HCT116 (cell line): Measurements from ENCODE around the gene POLN. TPM values are rescaled to one million over a fixed set of nuclear protein-coding genes. Genes with fewer than 3 reads are reported as not detected.

Experiments
- ATAC-seq: fragments of 200-7000 bp; cut with Tn5 transposase; 2 replicates; pipeline ENCODE4 v1.9.1; 2020; ENCODE audit warnings: mild to moderate bottlenecking, moderate library complexity
- BruUV-seq: library from RNA; stranded (reverse); fragments of 400-500 nt; replicated peaks from 2 replicates; lab custom pipeline; 2021; lab: Mats Ljungman, UMichigan
- CTCF ChIA-PET: fragments of 300-600 bp; sonication (Branson Sonifier 250); formaldehyde crosslinking; loops from one replicate; lab custom pipeline; 2021; ENCODE audit warnings: antibody characterized with exemption; lab: Charles Lee
- POLR2A ChIA-PET: fragments of 300-600, 350-600 bp; sonication (Branson Sonifier 250); formaldehyde crosslinking; loops from one replicate; lab custom pipeline; 2021; ENCODE audit warnings: antibody characterized with exemption; lab: Charles Lee
- RAD21 ChIA-PET, 2 experiments: fragments of 300-600 bp; sonication (Branson Sonifier 250); formaldehyde crosslinking; loops; one replicate each; lab custom pipeline; 2023; ENCODE audit warnings: low total read pairs in 2 of 2; ENCODE audit not compliant: uncharacterized antibody in 2 of 2, unreplicated experiment in 2 of 2, low non-redundant PET in 1 of 2; lab: Charles Lee
- DNase-seq: peaks from one replicate; pipeline ENCODE4 v3.0.0-alpha.2; 2010; ENCODE audit warnings: low read depth, low spot score
- H2AFZ ChIP-seq: fragments of 200-600 bp; shearing (Covaris generic), sonication (generic); 2 replicates; pipeline ENCODE4 v1.6.1; 2017; ENCODE audit warnings: low read depth, mixed run types, mixed read lengths, antibody characterized with exemption, low read length; ENCODE audit not compliant: poor library complexity, severe bottlenecking
- H3K27ac ChIP-seq: 2 replicates; pipeline ENCODE4 v1.5.1; 2012; ENCODE audit warnings: low read depth, low read length
- H3K27me3 ChIP-seq: fragments of 200-600 bp; sonication (generic); 2 replicates; pipeline ENCODE4 v1.6.1; 2016; ENCODE audit warnings: mixed run types, low read length, mixed read lengths; ENCODE audit not compliant: insufficient read depth
- H3K36me3 ChIP-seq, 2 experiments: fragments of 200-500 bp in 1 of 2; fragments of 200-600 bp in 1 of 2; sonication (Bioruptor generic) in 1 of 2; sonication (generic) in 1 of 2; 2 replicates each; pipeline versions ENCODE4 v1.5.1 to v1.6.1; 2014 to 2016; ENCODE audit warnings: low read length in 2 of 2, inconsistent platforms in 1 of 2, mixed read lengths in 1 of 2, mixed run types in 1 of 2; ENCODE audit not compliant: insufficient read depth in 2 of 2, control insufficient read depth in 1 of 2
- H3K4me1 ChIP-seq, 2 experiments: fragments of 200-600 bp in 1 of 2; sonication (generic) in 1 of 2; 2 replicates each; pipeline versions ENCODE4 v1.5.1 to v1.6.1; 2012 to 2017; ENCODE audit warnings: low read length in 2 of 2, inconsistent platforms in 1 of 2, mild to moderate bottlenecking in 1 of 2, mixed read lengths in 1 of 2, mixed run types in 1 of 2, moderate library complexity in 1 of 2; ENCODE audit not compliant: insufficient read depth in 2 of 2, control insufficient read depth in 1 of 2
- H3K4me2 ChIP-seq: fragments of 200-600 bp; sonication (generic); 2 replicates; pipeline ENCODE4 v1.6.1; 2017; ENCODE audit warnings: mixed run types, low read length, mixed read lengths
- H3K4me3 ChIP-seq, 2 experiments: fragments of 200-600 bp in 1 of 2; sonication (generic) in 1 of 2; replicated peaks in 1 of 2; 2 replicates each; pipeline ENCODE4 v1.5.1; 2011 to 2016; ENCODE audit warnings: low read length in 2 of 2, control low read depth in 1 of 2, low read depth in 1 of 2, mild to moderate bottlenecking in 1 of 2, mixed read lengths in 1 of 2, mixed run types in 1 of 2
- H3K79me2 ChIP-seq: fragments of 200-600 bp; sonication (generic); 2 replicates; pipeline ENCODE4 v1.6.1; 2017; ENCODE audit warnings: mild to moderate bottlenecking, mixed run types, low read length, moderate library complexity, mixed read lengths; ENCODE audit not compliant: insufficient read depth
- H3K9ac ChIP-seq: fragments of 200-600 bp; sonication (generic); 2 replicates; pipeline ENCODE4 v1.6.1; 2016; ENCODE audit warnings: low read length, mixed read lengths
- H3K9me2 ChIP-seq: fragments of 200-600 bp; sonication (generic), shearing (Covaris generic); 2 replicates; pipeline ENCODE4 v1.6.1; 2017; ENCODE audit warnings: mixed run types, mild to moderate bottlenecking, moderate library complexity; ENCODE audit not compliant: insufficient read depth
- H3K9me3 ChIP-seq, 2 experiments: fragments of 200-500 bp in 1 of 2; fragments of 200-600 bp in 1 of 2; sonication (Bioruptor generic) in 1 of 2; sonication (generic) in 1 of 2; 2 replicates each; pipeline ENCODE4 v1.6.1; 2014 to 2017; ENCODE audit warnings: low read length in 2 of 2, mixed read lengths in 2 of 2, inconsistent platforms in 1 of 2, low read depth in 1 of 2, mild to moderate bottlenecking in 1 of 2, mixed run types in 1 of 2, moderate library complexity in 1 of 2; ENCODE audit not compliant: control insufficient read depth in 1 of 2, insufficient read depth in 1 of 2
- H4K20me1 ChIP-seq: fragments of 200-600 bp; sonication (generic), shearing (Covaris generic); 2 replicates; pipeline ENCODE4 v1.6.1; 2017; ENCODE audit warnings: mixed run types, mild to moderate bottlenecking, moderate library complexity; ENCODE audit not compliant: insufficient read depth
- EGR1 ChIP-seq: IDR thresholded peaks from 2 replicates; pipeline ENCODE4 v1.6.1; 2012; ENCODE audit warnings: low read depth
- FOSL1 ChIP-seq: IDR thresholded peaks from 2 replicates; pipeline ENCODE4 v1.6.1; 2012; ENCODE audit warnings: low read depth
- RAD21 ChIP-seq: IDR thresholded peaks from 2 replicates; pipeline ENCODE4 v1.6.1; 2012; ENCODE audit warnings: low read depth, mild to moderate bottlenecking
- REST ChIP-seq: IDR thresholded peaks from 2 replicates; pipeline ENCODE4 v1.6.1; 2012; ENCODE audit warnings: low read depth
- TCF7L2 ChIP-seq: IDR thresholded peaks from 2 replicates; pipeline ENCODE4 v1.7.0; 2011; ENCODE audit warnings: borderline replicate concordance, inconsistent platforms; ENCODE audit not compliant: insufficient read depth, insufficient read length; ENCODE audit errors: extremely low read depth
- intact Hi-C: fragments of 100-400 bp; cut with micrococcal nuclease; formaldehyde crosslinking; loops from 2 replicates; pipeline ENCODE4 v1.10.0; 2022
- total RNA-seq: library from RNA; stranded (reverse); gene quantifications from one replicate; pipeline ENCODE4 v1.2.1, GENCODE V29; 2021; ENCODE audit not compliant: unreplicated experiment

POLN gene
- total RNA-seq, 1 experiment from 2014 or later = 3.1 TPM

DNA sequence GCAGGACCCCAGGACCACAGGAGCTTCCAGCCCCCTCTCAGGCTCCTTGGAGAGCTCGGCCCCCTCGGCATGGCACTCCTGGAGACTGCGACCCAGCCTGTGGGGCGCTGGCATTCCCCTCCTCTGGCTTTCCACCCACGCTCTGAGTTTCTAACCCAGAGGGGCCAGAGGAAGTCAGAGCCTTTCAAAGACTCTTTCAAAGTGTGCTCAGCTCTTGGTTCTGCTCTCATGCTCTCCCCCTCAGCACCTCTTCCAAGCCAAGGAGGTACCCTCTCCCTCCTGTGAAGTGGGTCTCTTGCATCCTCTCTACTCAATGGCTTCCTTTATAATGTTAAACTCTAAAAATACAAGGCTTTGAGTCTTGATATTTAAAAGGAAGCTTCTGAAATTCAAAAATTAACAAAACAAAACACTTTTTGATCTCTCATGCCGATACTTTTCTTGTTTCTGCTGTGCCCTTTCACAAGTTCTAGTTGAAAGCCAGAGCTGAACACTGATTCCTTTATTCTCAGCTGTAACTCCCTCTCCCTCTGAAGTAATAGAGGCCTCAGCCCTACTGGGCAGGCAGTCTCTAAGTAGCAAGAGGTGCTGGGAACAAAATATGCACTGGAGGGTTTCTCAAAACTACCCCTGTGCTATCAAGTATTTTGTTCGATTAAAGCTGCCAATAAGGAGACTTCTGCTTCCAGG is 100.0 kb downstream of the POLN start (continued):
- no peak for TF ChIP-seq REST
- TF ChIP-seq FOSL1 = no peak
- no peak for TF ChIP-seq EGR1
- no peak for TF ChIP-seq TCF7L2

DNA sequence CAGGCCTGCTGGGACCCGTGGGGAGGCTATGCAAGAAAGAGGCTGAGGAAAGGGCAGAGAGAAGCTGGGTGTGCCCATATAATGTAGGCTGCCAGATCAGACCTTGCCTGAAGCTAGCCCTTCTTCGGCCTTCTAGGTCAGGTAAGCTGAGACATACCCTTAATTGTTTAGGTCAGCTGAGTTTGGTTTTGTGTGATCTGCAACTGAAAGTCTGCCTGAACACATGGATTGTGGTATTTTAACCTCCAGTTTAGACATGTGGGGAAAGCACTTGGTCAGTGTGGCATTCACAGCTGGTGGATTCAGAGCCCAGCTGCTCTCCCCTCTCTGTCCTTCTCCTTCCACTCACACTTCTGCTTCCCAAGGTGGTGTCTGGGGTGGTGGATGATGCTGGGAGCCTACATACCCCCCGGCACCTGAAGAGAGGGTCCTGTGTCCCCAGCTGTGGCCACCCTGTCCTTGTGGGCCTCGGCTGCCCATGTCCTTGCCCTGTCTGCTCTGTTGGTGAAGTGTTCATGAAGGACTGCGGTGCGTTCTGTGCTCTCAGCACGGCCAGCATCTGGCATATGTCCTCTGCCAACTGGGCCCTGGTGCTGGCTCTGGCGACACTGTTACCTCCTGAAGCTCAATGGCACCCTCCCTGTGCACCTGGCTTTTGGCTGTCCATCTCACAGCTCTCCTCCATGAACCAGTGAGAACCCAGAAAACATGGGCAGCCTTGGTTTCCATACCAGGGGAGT is 100.7 kb downstream of the POLN start:
- Histone ChIP-seq H3K79me2 (no peaks in the 10 kb centered on the region), H2AFZ (no peak overlapping the region), H3K27ac (no peak overlapping the region), H3K36me3 (no peaks in the 10 kb centered on the region), H3K27me3 (no peaks in the 10 kb centered on the region), H3K4me2 (no peak overlapping the region), H3K4me3 (no peak overlapping the region), H3K9me2 (no peaks in the 10 kb centered on the region), H3K9ac (no peak overlapping the region), H3K9me3 (no peaks in the 10 kb centered on the region), H4K20me1 (no peaks in the 10 kb centered on the region), H3K4me1 (peaks cover 3 to 13% of the 10 kb centered on the region in 2 experiments; a peak in 3 of 4 replicates)
- no peak for DNase-seq
- RAD21 ChIA-PET = no interaction called here
- no peak for TF ChIP-seq TCF7L2
- TF ChIP-seq RAD21 = no peak
- ATAC-seq = no peak
- POLR2A ChIA-PET = no interaction called here
- BruUV-seq = no TSS peak
- CTCF ChIA-PET = no interaction called here
- intact Hi-C loops = no loop called here
